GM13976 (cell line): ENCODE data around the gene DIO3.

Experiments
- DNase-seq: peaks from one replicate; pipeline ENCODE4 v3.0.0; 2012; ENCODE audit warnings: low spot score
- in situ Hi-C: fragments of 300-500 bp; cut with MboI; formaldehyde crosslinking; loops from one replicate; pipeline ENCODE4 v1.12.0; 2022; ENCODE audit warnings: low sequenced_read_pairs, mixed read lengths, inconsistent platforms; ENCODE audit not compliant: unreplicated experiment
- TF ChIP-seq, protein P1 (sequence below): IDR thresholded peaks from 2 replicates; pipeline ENCODE4 v1.5.1; 2012; ENCODE audit warnings: borderline replicate concordance, mild to moderate bottlenecking; ENCODE audit not compliant: insufficient read depth; ENCODE audit errors: extremely low read depth, missing control alignments, control extremely low read depth

Gene DIO3

GRCh38 chr14:101595349-101595748 is 34.1 kb downstream of the DIO3 start:
- in situ Hi-C loops = no loop called here
- no peak for DNase-seq
- TF ChIP-seq, protein P1, sequence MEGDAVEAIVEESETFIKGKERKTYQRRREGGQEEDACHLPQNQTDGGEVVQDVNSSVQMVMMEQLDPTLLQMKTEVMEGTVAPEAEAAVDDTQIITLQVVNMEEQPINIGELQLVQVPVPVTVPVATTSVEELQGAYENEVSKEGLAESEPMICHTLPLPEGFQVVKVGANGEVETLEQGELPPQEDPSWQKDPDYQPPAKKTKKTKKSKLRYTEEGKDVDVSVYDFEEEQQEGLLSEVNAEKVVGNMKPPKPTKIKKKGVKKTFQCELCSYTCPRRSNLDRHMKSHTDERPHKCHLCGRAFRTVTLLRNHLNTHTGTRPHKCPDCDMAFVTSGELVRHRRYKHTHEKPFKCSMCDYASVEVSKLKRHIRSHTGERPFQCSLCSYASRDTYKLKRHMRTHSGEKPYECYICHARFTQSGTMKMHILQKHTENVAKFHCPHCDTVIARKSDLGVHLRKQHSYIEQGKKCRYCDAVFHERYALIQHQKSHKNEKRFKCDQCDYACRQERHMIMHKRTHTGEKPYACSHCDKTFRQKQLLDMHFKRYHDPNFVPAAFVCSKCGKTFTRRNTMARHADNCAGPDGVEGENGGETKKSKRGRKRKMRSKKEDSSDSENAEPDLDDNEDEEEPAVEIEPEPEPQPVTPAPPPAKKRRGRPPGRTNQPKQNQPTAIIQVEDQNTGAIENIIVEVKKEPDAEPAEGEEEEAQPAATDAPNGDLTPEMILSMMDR = no peak

DNA sequence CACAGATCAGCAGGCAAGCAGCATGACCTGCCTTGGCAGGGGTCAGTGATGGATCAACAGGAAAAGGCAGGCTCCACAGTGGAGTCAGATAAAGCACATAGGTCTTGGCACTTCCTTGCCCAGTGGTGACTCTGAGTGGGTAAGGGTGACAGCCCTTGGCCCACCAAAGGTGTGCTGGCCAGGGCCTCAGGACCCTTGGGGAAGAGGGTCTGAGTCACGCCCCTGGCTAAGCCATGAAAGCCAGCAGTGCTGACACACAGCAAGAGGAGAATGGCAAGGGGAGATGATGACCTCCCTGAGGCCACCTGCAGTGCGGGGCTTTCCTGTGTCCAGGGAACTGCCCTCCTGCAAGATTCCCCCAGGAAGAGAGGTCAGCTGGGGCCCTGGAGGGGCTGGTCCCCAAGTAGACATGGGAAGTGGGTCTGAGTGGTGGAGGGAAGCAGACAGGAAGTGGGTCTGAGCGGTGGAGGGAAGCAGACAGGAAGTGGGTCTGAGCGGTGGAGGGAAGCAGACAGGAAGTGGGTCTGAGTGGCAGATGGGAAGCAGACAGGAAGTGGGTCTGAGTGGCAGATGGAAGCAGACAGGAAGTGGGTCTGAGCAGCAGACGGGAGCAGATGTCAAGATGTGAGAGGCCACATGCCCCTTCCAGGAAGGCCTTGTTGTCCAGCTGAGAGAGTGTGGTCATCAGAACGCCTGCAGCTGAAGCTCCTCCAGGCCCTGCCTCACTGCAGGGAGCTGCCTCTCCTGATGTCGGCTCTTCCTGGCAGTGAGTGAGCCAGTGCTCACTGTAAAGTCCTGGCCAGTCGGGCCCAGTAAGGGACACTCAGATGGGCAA is 34.8 kb downstream of the DIO3 start:
- DNase-seq = no peak
- TF ChIP-seq, protein P1 = no peak
- in situ Hi-C loops = no loop called here

- in situ Hi-C loops = no loop called here
- DNase-seq = no peak
- TF ChIP-seq, protein P1 = no peak
These were observed 35.4 kb downstream of the DIO3 start for GRCh38 chr14:101596742-101597141.

DNA sequence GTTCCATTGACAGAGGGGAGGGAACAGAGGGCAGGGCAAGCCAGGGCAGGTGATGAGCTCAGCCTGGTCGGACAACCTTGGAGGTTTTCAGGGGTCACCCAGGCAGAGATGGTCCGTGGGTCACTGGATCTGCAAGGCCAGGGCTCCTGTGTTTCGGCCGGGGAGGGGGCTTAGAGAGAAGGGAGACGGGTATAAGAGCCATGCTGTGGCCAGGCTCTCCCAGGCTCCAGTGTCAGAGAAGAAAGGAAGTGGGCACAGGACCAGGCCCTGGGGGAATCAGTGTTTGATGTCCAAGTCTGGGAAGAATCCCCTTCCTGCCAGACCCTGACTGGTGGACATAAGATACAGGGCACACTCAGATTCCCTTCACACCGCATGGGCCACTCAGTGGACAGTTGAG is 36.9 kb downstream of the DIO3 start:
- in situ Hi-C loops = no loop called here
- TF ChIP-seq, protein P1 = no peak
- no peak for DNase-seq

- no peak for DNase-seq
- in situ Hi-C loops = no loop called here
- TF ChIP-seq, protein P1 = no peak
These were observed 37.4 kb downstream of the DIO3 start for GRCh38 chr14:101598571-101599233.

DNA sequence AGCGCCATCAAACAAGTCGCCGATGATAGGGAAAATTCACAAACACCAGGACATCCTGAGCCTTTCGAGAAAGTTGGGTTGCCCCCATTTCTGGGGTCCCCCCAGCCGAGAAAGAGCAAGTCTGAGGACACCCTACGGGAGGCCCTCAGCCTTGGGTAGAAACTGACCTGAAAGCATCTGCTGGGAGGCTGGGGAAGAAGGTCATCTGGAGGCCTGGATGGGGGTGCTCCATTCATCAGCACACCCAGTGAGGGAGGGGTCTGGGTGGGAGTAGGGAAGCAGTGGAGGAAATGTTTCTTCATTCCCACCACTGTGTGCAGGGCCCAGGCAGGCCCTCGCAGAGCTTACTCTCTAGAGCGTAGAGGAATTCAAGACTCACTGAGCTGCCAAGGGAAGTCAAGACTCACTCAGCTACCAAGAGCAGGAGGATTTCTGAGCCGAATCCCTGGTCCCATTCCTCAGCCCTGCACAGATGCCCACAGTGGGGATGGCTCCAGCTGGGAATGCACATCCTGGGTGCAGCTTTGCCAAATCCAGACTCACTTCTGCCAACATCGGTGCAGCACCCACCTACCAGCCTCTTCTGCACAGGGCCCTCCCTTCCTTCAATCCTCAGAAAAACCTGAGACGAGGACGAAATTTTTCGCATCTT is 38.1 kb downstream of the DIO3 start:
- no peak for DNase-seq
- TF ChIP-seq, protein P1 = no peak
- in situ Hi-C loops = no loop called here
